Osteocyte (in vitro differentiated cells): ENCODE data around the gene SMARCB1. TPM values are rescaled to one million over a fixed set of nuclear protein-coding genes. Genes with fewer than 3 reads are reported as not detected.

Source experiments
- DNase-seq: peaks from one replicate; pipeline ENCODE4 v3.0.0; 2021; ENCODE audit warnings: mixed read lengths; ENCODE audit not compliant: unreplicated experiment; ENCODE audit errors: extremely low spot score
- H3K27ac Mint-ChIP-seq: one replicate; pipeline ENCODE4 v1.8.0; 2021; ENCODE audit warnings: mild to moderate bottlenecking, mixed read lengths; ENCODE audit not compliant: unreplicated experiment
- H3K27me3 Mint-ChIP-seq: one replicate; pipeline ENCODE4 v1.8.0; 2021; ENCODE audit warnings: mixed read lengths; ENCODE audit not compliant: unreplicated experiment
- H3K36me3 Mint-ChIP-seq: one replicate; pipeline ENCODE4 v1.8.0; 2021; ENCODE audit warnings: mixed read lengths; ENCODE audit not compliant: unreplicated experiment
- H3K4me1 Mint-ChIP-seq: one replicate; pipeline ENCODE4 v1.8.0; 2021; ENCODE audit warnings: mixed read lengths; ENCODE audit not compliant: unreplicated experiment
- H3K4me3 Mint-ChIP-seq: one replicate; pipeline ENCODE4 v1.8.0; 2021; ENCODE audit warnings: mild to moderate bottlenecking, moderate library complexity, mixed read lengths; ENCODE audit not compliant: unreplicated experiment
- H3K9me3 Mint-ChIP-seq: one replicate; pipeline ENCODE4 v1.8.0; 2021; ENCODE audit warnings: mixed read lengths; ENCODE audit not compliant: unreplicated experiment
- CTCF ChIP-seq: fragments of 200-600 bp; sonication (generic); IDR thresholded peaks from 2 replicates; pipeline ENCODE4 v1.5.0; 2021; ENCODE audit warnings: antibody characterized with exemption, mild to moderate bottlenecking, moderate library complexity
- total RNA-seq: library from RNA; stranded (reverse); gene quantifications from 2 replicates; pipeline ENCODE4 v1.2.1, GENCODE V29; 2021

Gene SMARCB1
- total RNA-seq, 1 donor from 2014 or later: 126 TPM

GRCh38 chr22:23796461-23796860, 9.7 kb downstream of the SMARCB1 start:
- peaks cover 12% of the 10 kb centered on the region for H3K4me1 Mint-ChIP-seq
- H3K9me3 Mint-ChIP-seq: no peaks in the 10 kb centered on the region
- H3K27ac Mint-ChIP-seq: peak overlapping the region; percentile 72
- no peaks in the 10 kb centered on the region for H3K27me3 Mint-ChIP-seq
- no peak for DNase-seq
- peaks cover 34% of the 10 kb centered on the region for H3K36me3 Mint-ChIP-seq
- TF ChIP-seq CTCF: no peak
- no peak overlapping the region for H3K4me3 Mint-ChIP-seq

- no peak for DNase-seq
- peaks cover 10% of the 10 kb centered on the region for H3K4me1 Mint-ChIP-seq
- peaks cover 55% of the 10 kb centered on the region for H3K36me3 Mint-ChIP-seq
- no peak for TF ChIP-seq CTCF
- no peak overlapping the region for H3K4me3 Mint-ChIP-seq
- H3K27ac Mint-ChIP-seq: no peak overlapping the region
- no peaks in the 10 kb centered on the region for H3K27me3 Mint-ChIP-seq
- no peaks in the 10 kb centered on the region for H3K9me3 Mint-ChIP-seq
Measured at GRCh38 chr22:23800297-23801237, 13.8 kb downstream of the SMARCB1 start.

- H3K27ac Mint-ChIP-seq: no peak overlapping the region
- no peak for DNase-seq
- H3K36me3 Mint-ChIP-seq: peaks cover 58% of the 10 kb centered on the region
- H3K4me3 Mint-ChIP-seq: no peak overlapping the region
- H3K9me3 Mint-ChIP-seq: no peaks in the 10 kb centered on the region
- H3K4me1 Mint-ChIP-seq: peaks cover 5% of the 10 kb centered on the region
- no peaks in the 10 kb centered on the region for H3K27me3 Mint-ChIP-seq
- no peak for TF ChIP-seq CTCF
Measured at GRCh38 chr22:23801238-23801821, 14.6 kb downstream of the SMARCB1 start.

- no peak overlapping the region for H3K27ac Mint-ChIP-seq
- TF ChIP-seq CTCF: no peak
- no peaks in the 10 kb centered on the region for H3K27me3 Mint-ChIP-seq
- H3K4me1 Mint-ChIP-seq: no peaks in the 10 kb centered on the region
- H3K4me3 Mint-ChIP-seq: no peak overlapping the region
- H3K36me3 Mint-ChIP-seq: peaks cover 56% of the 10 kb centered on the region
- H3K9me3 Mint-ChIP-seq: no peaks in the 10 kb centered on the region
- no peak for DNase-seq
Measured at GRCh38 chr22:23801886-23802377, 15.2 kb downstream of the SMARCB1 start.
